Fibroblast of villous mesenchyme (primary cell): ENCODE measurements around the gene OR52K1. TPM values are rescaled to one million over a fixed set of nuclear protein-coding genes. Genes with fewer than 3 reads are reported as not detected.
"Not testable (repeated sequence)": the region's sequence is repeated elsewhere in the genome, so short reads cannot be mapped to it uniquely, and the experiment has no call there.

Source experiments
- DNase-seq: peaks from one replicate; pipeline ENCODE4 v3.0.0-alpha.2; 2010; ENCODE audit warnings: low read depth
- H3K4me3 ChIP-seq: 2 replicates; pipeline ENCODE4 v1.5.1; 2011; ENCODE audit warnings: low read depth, mild to moderate bottlenecking, low read length
- CTCF ChIP-seq: IDR thresholded peaks from 2 replicates; pipeline ENCODE4 v1.5.1; 2012; ENCODE audit warnings: low read depth, mild to moderate bottlenecking, low read length; ENCODE audit not compliant: insufficient read depth
- total RNA-seq: library from RNA; depleted of rRNA; stranded (reverse); fragments of >200 nt; gene quantifications from 2 replicates; pipeline ENCODE4 v1.2.3, GENCODE V29; 2012

Gene OR52K1
- total RNA-seq, 1 donor = not detected

DNA sequence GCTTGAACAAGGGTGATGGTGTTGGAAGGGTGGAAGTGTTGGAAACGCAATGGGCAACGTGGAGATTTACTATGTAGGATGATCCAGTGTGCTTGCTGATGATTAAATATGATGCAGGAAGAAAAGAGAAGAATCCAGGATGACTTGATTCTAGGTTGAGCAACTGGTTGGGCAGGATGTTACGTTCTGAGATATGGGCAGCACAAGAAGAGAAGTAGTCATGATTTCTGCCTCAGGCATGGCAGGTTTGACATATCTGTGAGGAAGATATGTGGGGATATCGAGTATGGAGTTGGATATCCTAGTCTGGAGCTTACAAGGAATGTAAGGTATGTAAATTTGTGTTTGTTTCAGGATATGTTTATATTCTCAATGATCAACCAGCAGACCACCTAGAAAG lies 1.9 kb downstream of the OR52K1 start:
- no peak for DNase-seq
- no peak for TF ChIP-seq CTCF

GRCh38 chr11:4491405-4491804 lies 9.0 kb downstream of the OR52K1 start:
- DNase-seq, H3K4me3 ChIP-seq: not testable (repeated sequence)

More for the DNA sequence above, 1.9 kb downstream of the OR52K1 start:
- H3K4me3 ChIP-seq = no peak overlapping the region

GRCh38 chr11:4491878-4492606 lies 9.6 kb downstream of the OR52K1 start:
- no peak overlapping the region for H3K4me3 ChIP-seq
- TF ChIP-seq CTCF = no peak
- no peak for DNase-seq

GRCh38 chr11:4493480-4493818 lies 11.0 kb downstream of the OR52K1 start:
- peak; percentile 7 for TF ChIP-seq CTCF
- DNase-seq = no peak
- H3K4me3 ChIP-seq = no peak overlapping the region

DNA sequence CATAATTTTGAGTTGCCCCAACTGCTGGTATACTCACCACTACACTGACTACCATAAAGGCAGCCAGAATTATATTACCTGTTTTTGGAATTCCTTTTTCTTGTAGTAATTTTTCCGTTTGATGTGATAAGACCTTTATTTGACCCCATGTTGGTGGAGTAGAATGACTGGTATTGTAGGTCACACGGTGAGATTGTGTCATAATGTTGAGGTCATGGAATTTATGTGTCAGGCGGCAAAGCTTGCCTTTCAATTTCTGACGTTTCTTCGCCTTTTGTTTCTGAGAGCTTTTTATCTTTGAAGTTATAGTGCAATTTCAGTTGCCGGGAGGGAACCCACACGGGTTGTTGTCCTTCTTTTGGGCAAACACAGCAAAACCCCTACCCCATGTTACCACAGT lies 13.0 kb downstream of the OR52K1 start:
- no peak overlapping the region for H3K4me3 ChIP-seq
- TF ChIP-seq CTCF = no peak
- no peak for DNase-seq

DNA sequence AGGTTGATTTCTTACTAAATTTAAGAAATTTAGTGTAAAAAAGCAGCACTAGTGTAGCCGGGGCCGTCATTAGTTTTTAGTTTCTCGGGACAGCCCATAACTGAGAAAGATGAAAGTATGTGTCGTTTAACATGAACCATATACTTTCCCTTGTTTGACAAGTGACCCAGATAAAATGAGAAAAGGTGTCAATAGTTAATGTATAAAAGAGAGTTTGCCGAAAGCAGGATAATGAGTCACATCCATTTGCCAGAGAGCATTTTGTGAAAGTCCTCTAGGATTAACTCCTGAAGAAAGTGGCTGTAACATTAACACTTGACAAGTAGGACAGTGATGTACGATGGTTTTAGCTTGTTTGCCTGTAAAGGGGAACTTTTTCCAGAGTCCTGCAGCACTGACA lies 13.5 kb downstream of the OR52K1 start:
- H3K4me3 ChIP-seq = no peak overlapping the region
- no peak for DNase-seq
- TF ChIP-seq CTCF = no peak

DNA sequence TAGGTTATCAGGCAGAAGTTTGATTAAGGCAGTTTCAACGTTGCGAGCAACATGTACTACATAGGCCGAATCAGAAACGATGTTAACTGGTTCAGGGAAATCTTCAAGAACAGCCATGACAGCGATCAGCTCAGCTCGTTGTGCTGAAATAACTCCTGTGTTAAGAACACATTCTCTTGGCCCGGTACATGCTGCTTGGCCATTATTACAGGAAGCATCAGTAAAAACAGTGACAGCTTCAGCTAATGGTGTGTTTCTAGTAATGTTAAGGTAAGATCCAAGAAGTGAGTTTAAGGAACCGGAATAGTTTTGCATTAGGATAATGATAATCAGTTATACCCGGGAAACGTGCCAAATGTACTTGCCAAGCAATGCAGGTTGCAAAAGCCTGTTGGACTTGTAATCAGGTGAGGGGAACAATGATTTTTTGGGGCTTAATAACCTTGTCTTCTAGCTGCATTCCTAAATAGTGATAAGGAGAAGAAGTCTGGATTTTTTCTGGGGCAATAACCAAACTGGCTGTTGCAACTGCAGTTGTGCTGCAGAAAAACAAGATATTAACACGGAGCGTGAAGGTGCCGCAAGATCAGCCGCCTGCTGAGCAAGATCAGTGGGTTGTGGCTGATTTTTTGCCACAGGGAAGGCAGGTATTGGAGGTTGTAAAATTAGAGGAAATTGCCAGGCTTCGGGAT lies 14.3 kb downstream of the OR52K1 start:
- no peak for TF ChIP-seq CTCF
- DNase-seq = no peak
- no peak overlapping the region for H3K4me3 ChIP-seq
